ENCODE results near the gene SMIM45.

- TF ChIP-seq ZNF239 (tag by site-specific recombination; IDR thresholded peaks at IDR 0.05) = no peak
- TF ChIP-seq ZNF747 (tag by site-specific recombination; IDR thresholded peaks at IDR 0.05) = no peak
- TF ChIP-seq KLF1 (tag by site-specific recombination; IDR thresholded peaks at IDR 0.05) = no peak
- TF ChIP-seq CTCF (tag by site-specific recombination; IDR thresholded peaks at IDR 0.05) = no peak
- TF ChIP-seq, protein P1, sequence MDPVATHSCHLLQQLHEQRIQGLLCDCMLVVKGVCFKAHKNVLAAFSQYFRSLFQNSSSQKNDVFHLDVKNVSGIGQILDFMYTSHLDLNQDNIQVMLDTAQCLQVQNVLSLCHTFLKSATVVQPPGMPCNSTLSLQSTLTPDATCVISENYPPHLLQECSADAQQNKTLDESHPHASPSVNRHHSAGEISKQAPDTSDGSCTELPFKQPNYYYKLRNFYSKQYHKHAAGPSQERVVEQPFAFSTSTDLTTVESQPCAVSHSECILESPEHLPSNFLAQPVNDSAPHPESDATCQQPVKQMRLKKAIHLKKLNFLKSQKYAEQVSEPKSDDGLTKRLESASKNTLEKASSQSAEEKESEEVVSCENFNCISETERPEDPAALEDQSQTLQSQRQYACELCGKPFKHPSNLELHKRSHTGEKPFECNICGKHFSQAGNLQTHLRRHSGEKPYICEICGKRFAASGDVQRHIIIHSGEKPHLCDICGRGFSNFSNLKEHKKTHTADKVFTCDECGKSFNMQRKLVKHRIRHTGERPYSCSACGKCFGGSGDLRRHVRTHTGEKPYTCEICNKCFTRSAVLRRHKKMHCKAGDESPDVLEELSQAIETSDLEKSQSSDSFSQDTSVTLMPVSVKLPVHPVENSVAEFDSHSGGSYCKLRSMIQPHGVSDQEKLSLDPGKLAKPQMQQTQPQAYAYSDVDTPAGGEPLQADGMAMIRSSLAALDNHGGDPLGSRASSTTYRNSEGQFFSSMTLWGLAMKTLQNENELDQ (tag by site-specific recombination; IDR thresholded peaks at IDR 0.05; ENCODE audit: low read depth) = no peak
- no peak for TF ChIP-seq ZNF549 (tag by site-specific recombination; IDR thresholded peaks at IDR 0.05)
- TF ChIP-seq YY1 (tag by site-specific recombination; IDR thresholded peaks at IDR 0.05) = no peak
- no peak for TF ChIP-seq ZSCAN30 (tag by site-specific recombination; IDR thresholded peaks at IDR 0.05)
Observed at GRCh38 chr22:41928593-41929417, 23.1 kb upstream of the SMIM45 start.
